HG03175 (cell line): Measurements from ENCODE around the gene CHDH.
A peak's percentile ranks its signal among the peaks of the same experiment; 100 is the strongest.

Experiments
- ATAC-seq: cut with Tn5 transposase; IDR thresholded peaks from one replicate; pipeline ENCODE4 v1.9.1; 2021; ENCODE audit warnings: mild to moderate bottlenecking, moderate library complexity; ENCODE audit not compliant: unreplicated experiment

The CHDH gene

DNA sequence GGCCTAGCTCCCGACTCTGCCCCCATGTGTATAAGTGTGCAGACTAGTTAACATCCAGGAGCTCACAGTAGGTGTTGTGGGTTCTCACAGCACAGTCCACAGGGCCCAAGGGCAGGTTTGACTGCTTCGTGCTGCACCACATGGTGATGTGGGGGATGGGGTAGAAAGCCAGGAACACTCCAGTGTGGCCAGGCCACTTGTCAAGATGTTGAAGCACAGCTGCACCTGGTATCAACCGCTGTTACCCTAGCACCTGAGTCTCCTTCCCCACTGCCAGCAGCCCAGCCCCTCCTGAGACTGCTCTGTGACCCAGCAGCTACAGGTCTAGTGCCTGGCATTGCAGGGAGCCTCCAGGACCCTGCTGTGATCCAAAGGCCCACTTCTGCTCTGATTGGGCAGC lies 53.4 kb downstream of the CHDH start:
- no peak for ATAC-seq

DNA sequence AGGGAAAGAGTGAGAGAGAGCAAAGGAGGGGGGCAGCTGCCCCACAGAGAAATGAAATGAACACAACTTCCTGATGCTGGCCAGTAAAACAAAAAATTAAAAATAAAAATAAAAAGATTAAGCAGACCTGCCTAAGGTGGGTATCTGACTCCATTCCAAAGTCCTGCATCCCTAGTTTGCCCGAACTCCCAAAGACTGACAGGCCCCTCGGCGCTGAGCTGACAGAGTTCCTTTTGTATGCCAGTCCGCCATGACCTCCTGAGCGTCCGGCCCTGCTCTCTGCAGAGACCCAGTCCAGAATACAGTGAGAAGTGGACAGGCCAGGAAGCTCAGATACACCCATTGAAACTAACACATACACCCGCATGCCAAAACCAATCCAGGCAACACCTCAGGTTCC lies 54.9 kb downstream of the CHDH start:
- ATAC-seq, result no peak

DNA sequence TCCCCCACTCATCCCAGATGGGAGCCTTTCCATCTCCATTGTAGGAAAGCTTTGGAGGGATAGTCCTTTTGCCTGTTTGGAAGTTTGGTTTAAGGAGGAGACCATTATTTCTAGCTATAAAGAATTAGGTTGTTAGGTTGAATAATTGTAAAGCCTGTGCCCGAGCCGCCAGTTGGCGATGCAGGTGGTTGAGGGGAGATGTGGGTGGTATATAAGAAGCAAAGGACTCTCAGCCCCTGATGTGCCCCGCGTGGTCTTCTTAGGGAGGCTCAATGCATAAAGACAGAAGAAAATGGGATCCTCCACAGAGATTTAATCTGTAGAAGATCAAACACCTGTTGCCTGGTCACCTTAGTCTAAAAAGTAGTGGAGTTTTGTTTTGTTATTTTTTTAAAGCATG lies 55.7 kb downstream of the CHDH start:
- no peak for ATAC-seq

DNA sequence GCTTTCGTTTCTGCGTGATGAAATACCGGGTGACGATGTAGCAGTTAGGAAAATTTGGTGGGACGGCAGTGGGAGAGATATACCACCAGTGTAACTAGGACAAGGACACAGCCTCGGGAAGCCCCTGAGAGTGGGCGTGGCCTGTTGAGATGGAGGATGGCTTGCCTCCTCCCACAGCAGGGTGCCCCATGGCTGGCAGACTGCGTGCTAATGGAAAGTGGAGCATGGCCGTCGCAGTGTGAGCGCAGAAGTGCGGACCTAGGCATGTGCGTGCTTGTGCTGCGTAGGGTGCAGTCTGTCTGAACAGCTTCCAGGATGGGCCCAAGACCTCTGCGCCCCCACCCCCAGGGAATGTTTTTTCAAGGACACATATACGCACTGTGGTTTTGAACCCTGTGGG lies 56.8 kb downstream of the CHDH start:
- ATAC-seq, result no peak

DNA sequence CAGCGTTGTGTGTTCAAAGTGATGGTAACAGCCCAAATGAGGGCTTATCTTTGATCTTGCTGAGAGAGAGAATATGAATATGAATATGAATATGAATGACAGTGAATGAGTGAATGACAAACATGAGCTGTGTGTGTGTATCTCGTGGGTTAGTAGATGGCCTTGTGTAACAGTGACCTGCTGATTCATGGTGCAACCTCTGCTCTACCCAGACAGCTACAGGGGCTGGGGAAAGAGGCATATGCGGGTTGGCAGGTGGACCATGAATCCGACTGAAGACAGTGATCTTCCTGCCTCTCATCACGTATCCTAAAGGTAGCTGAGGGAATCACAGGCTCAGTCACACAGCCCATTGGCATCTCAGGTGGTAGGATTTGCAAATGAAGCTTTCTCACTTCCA lies 58.2 kb downstream of the CHDH start:
- no peak for ATAC-seq

DNA sequence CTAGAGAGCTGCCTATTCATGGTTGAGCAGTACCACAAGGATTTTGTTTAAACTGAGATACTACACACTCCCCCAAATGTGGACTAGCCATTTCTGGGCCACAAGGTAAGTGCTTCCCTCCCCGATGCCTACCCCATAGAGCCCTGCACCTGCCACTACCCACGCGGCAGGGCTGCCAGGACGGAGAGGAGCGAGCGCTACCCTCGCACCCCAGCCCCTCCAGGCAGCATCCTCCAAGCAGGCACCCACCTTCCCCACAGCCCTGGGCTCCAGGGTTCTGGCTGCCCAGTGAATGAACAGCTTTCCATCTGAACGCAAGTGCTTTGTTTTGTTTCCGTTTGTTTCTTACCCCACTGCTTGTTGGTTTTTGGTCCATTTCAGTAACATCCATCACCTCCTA lies 59.2 kb downstream of the CHDH start:
- ATAC-seq, result no peak

DNA sequence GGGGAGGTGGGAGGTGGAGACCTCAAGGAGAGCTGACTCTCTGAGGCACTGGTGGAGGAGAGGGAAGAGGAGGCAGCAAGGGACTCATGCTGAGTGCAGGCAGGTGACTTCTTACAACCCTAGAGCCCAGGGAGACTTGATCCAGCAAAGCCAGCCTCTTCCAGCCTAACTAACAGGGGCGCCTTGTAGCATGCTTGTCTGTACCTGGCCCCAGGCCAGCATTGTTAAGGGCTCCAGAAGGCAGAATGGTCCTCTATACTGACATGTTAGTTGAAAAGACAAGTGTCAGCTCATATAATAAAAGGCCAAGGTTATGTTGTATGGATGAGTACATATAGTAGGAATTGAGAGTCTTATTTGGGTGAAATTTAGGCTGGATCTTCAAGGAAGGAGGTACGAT lies 65.4 kb downstream of the CHDH start:
- no peak for ATAC-seq

DNA sequence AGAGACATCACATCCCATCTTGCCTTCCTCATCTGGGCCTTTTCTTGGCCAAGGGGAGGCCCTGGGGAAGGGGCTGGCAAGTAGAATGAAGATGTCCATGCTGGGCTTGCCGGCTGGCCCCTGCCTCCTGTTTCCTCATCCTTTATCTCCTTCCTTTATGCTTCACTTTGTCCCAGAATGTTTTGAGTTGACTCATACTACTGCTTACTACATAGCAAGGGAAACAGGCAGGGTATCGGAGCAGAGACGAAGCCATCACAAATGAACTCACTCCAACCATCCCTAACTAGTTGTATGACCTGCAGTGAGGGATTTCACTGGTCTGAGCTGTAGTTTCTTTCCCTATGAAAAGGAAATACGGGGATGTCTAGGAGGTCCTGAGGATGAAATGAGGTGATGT lies 66.0 kb downstream of the CHDH start:
- no peak for ATAC-seq

DNA sequence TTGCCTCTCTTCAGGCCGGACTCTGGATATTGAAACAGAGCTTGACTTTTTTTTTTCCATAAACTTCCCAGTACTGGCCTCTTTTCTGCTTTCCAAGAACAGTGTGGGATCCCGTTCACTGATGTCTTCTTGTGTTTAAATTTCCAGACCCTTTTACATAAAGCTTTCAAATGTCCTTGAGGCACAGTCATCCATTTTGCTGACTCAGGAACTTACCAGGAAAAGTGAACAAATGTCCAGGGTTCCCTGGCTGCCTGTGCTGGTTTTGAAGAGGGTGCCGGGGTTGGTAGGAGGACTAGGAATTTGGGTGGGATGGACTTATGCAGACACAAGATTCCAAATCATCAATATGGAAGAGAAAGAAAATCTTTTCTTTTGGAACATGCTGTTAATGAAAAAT lies 68.1 kb downstream of the CHDH start:
- ATAC-seq, result no peak

DNA sequence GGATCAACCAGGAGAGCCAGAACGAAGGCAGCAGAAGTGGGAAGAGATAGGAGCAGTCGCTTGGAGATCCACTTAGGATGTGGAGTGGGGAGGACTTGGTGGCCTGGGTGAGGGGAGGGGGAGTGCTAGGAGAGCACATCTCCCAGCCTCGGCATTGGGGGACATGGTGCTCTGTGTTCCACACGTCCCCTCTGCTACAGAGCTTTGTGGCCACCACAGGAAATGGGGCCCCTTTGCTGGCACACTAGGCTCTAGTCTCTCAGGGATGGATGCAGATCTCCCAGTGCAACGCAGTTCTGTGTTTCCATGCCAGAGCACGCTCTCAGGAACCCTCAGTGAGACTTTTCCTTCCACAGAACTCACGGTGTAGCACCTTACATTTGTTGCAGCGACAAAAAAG lies 68.8 kb downstream of the CHDH start:
- ATAC-seq, result no peak

DNA sequence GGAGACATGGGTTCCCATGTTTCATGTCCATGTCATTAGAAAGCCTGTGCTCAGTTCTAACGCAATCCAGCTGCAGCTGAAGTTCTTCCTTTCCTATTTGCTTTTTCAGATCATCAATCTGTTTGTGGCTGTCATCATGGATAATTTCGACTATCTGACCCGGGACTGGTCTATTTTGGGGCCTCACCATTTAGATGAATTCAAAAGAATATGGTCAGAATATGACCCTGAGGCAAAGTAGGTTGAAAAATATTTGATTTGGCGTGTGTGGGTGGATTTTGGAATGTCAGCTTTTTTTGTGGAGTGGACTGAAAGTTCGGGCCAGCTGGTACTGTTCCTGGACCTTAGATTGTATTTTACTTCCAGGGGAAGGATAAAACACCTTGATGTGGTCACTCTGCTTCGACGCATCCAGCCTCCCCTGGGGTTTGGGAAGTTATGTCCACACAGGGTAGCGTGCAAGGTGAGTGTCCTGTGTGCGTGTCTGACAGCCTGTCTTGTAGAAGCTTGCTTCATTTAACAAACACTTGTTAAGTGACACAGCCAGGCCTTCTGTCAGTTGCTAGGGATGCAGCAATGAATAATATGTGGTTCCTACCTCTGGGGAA lies 69.6 kb downstream of the CHDH start:
- no peak for ATAC-seq

DNA sequence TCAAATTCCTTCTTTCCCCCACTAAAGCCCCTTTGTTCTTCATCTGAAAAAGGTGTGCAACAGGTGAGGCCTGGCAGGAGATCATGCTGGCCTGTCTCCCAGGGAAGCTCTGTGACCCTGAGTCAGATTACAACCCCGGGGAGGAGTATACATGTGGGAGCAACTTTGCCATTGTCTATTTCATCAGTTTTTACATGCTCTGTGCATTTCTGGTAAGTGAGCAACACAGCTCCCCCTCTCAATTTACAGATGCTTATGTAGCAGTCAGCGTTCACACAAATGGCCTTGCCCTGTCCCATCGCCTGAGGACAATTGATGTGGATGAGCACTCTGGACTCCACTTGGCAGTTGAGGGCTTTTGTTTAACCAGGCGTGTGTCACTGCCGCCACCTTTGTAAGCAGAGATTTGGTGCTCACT lies 70.4 kb downstream of the CHDH start:
- ATAC-seq, result no peak

DNA sequence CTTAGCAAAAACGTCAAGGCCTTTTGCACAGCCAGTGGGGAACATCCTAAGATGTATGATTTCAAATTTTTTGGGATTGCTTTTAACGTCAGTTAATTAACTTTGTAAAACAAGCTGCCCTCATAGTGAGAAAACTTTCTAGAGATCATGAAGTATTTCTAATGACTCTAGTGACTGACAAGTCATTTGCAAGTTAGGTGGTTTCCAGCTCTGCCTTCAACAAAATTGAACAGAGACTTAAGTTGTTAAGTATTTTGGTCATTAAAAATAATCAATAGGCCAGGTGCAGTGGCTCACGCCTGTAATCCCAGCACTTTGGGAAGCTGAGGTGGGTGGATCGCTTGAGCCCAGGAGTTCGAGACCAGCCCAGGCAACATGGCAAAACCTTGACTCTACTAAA lies 71.2 kb downstream of the CHDH start:
- ATAC-seq, result no peak

DNA sequence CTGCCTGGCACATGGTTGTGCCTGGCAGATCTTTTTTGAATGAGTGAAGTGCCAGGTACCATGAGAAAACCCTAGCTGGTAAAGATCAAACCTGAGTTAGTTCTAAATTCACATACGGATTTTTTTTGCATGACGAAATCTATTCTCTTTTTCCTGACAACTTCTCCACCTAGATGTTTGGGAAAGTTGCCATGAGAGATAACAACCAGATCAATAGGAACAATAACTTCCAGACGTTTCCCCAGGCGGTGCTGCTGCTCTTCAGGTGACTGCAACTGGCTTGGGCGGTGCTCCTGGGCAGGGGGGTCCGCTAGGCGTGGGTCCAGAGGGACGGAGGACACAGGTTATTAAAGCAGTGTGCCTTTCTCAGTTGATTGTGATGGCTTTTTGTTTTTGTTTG lies 71.8 kb downstream of the CHDH start:
- ATAC-seq, result peak; percentile 9

DNA sequence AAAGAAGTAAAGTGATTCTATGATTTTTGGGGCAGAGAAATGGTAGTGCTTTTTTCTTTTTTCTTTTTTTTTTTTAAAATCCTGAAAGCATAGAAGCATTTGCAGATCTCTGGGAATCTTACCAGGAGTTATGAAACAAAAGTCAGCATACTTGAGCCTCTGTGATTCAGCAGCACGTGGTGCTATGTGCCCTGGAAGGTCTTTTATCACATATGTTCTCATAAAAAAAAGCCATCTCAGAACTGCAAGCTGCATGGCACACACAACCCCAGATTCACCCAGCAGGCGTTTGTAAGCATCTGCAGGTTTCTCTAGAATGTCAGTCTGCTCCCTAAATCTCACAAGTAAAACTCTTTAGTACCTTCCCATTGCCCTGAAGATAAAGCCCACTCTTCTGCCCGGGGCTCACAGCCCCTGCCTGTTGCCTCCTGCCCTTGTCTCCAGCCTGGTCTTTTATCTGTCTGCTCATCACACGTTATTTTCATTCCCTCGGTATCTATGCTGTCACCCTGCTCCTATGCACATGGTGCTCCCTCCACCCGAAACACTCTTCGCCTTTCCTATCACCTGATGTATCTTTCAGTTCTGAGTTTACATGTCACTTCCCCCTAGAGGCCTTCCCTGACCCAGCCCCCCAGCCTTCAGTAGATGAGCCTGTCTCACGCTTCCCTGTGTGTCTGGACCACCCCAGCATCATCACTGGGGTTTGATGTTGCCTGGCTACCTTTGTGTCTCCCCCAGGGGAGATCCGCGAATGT lies 72.4 kb downstream of the CHDH start:
- peak; percentile 79 for ATAC-seq

DNA sequence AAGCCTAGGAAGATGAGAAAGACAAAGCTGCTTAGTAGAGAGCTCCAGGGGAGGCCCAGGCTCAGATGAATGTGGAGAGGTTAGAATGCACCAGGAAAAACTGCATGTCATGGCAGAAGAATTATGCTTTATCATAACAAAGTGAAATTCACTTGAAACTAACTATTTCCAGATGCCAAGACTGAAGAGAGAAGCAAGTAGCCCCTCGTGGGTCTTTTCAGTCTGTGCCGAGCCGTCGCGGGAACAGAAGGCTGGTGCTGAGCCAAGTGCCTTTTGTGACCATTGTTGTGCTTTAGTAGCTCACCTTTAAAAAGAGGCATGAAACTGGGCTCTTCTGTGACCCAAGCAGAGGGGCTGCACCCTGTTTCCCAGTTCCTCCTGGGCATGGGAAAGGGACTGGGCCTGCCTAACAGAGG lies 73.2 kb downstream of the CHDH start:
- no peak for ATAC-seq

DNA sequence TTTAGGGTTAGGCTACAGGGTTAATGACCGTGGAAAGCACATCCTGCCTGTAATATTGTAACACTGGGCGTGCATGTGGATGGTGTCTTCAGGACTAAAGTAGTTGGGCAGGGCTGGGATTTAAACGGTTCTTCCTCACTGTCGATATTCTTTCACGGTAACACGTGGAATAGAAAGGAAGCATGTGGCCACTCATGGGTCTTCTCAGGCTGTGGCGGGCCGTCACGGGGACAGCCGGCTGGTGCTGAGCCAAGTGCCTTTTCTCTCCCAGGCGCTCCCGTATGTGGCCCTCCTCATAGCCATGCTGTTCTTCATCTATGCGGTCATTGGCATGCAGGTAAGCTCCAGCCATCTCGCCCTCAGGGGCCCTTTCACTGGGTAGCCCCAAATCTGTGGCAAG lies 73.7 kb downstream of the CHDH start:
- no peak for ATAC-seq

DNA sequence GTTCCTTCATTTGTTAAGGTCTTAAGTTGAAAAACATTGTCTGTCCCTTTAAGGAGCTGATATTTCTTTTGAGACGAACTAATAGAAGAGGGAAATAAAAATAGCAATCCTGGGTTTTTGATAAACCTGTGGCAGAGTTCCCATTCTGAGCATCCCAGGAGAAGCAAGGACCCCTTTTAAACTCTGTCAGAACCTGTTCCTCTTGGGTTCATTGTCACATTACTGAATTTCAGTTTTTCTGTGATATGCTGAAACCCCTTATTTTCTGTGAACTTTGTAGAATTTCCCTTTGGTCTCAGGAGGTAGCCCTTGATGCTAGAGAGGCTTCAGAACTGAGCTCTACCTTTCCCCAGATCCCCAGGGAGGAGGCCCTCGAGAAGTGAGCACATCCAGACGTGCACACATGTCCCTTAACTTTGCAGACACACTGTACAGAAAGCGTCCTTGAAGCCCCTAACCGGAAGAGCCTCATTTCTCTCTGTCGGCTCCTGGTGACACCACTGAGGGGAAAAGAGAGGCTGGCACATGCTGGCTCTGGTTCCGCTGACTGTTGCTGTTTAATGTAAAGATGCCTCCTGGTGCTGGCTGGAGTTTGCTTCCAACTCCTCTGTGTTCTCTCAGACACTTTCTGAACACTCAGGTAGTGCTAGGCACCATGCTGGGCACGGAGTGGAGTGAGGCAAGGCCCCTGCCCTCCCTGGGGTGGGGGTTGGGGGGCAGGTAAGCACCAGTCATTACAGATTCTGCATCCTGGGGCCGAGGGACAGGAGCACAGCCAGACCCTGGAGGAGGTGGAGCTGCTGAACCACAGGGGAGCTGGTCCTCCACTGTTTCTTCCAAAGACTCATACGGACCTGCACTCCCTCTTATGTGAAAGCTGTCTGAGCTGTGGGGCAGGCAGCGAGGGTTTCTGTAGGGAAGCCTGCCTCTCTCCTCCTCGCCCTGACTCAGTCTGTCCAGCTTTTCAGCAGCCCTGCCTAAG lies 77.5 kb downstream of the CHDH start:
- ATAC-seq, result no peak

DNA sequence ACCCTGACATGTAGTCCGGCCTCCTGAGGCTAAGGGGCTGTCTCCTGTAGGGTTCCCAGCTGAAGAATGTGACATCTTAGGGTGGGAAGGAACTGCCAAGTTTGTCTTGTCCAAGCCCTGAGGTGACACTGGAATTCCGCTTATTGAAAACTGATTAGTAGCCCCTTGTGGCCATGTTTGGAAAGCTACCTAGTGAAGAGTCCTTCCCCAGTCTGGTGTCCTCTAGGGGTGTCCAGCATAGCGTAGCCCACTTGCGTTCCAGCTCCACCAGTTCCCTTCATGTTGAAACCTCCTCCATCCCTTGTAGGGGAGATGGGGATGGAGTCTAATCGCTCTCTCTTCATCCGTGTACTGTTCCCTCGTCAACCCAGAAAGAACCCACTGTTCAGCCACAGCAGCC lies 79.5 kb downstream of the CHDH start:
- ATAC-seq, result no peak

DNA sequence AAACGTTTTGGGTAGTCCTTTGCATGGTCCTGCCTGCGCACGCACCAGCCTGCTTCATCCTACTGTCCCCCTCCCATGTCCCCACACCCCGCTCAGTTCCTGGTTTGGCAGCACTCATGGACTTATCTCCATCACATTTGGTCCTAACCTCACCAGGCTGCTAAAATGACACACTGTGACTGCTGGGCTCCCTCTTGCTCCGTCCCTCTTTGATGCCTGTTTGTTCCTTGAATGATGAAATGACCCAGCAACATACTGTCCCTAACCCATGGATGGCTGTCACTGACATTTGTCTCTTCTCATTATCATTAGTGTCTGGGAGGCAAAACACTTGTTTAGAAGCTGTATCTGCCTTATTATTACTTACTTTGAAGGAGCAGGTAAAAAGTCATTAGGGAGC lies 80.5 kb downstream of the CHDH start:
- ATAC-seq, result no peak

DNA sequence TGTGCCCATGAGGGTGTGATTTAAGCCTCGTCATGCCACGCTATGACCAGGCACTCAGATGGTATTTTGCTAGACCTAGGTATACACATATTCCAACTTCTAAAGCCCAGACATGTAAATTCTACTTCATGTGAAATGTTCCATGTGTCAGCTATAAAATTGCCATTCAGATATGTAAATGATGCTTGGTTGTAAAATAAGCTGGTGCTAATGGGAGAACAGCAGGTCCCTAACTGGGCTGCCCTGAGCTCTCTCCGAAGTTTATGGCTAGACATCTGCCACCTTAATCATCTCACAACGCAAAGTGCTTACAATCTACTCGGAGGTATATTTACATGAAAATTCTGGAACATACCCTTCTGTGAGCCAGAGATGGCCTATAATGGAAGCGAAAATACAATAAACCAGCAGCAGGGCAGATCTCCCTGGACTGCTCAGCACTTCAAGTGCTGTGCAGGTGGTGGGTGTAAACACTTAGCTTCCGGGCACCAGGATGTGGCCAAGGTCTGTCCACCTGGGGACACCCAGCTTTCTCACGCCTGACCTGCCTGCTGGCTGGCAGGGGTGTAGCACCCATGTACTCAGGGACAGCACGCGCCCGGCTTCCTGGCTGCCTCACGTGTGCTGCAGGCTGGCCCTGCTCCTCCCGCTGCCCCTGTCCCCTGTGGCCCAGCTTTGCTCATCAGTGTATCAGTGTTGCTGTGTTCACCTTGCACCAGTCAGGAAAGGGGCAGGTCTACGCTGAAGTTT lies 82.0 kb downstream of the CHDH start:
- no peak for ATAC-seq
